Activated naive CD4-positive, alpha-beta T cell treated with anti-CD3 and anti-CD28 coated beads, Interleukin-2, amount 10 ng/mL, durations not matched to agents 7 days and 5 days (primary cell): ENCODE data around the gene DHFR.
"Not testable (repeated sequence)": the region's sequence is repeated elsewhere in the genome, so short reads cannot be mapped to it uniquely, and the experiment has no call there.

Experiments
- CTCF ChIA-PET: fragments of 350-600 bp; sonication (Branson Sonifier 250); formaldehyde crosslinking; loops from one replicate; lab custom pipeline; 2021; ENCODE audit warnings: antibody characterized with exemption; lab: Charles Lee
- DNase-seq: peaks from one replicate; pipeline ENCODE4 v3.0.0-alpha.2; 2020
- H3K27ac Mint-ChIP-seq: one replicate; pipeline ENCODE4 v1.8.0; 2021; ENCODE audit warnings: mild to moderate bottlenecking, moderate library complexity, mixed read lengths
- H3K27me3 Mint-ChIP-seq: one replicate; pipeline ENCODE4 v1.8.0; 2021; ENCODE audit warnings: mild to moderate bottlenecking, mixed read lengths
- H3K36me3 Mint-ChIP-seq: one replicate; pipeline ENCODE4 v1.8.0; 2021; ENCODE audit warnings: mixed read lengths
- H3K4me1 Mint-ChIP-seq: one replicate; pipeline ENCODE4 v1.8.0; 2021; ENCODE audit warnings: mixed read lengths
- H3K4me3 Mint-ChIP-seq: one replicate; pipeline ENCODE4 v1.8.0; 2021; ENCODE audit warnings: mild to moderate bottlenecking, moderate library complexity, mixed read lengths
- H3K9me3 Mint-ChIP-seq: one replicate; pipeline ENCODE4 v1.8.0; 2021; ENCODE audit warnings: mixed read lengths

The DHFR gene

GRCh38 chr5:80668016-80668969 is 13.5 kb upstream of the DHFR start:
- DNase-seq, result no peak
- Mint-ChIP-seq H3K27me3 (no peaks in the 10 kb centered on the region), H3K4me1 (peaks cover 4% of the 10 kb centered on the region), H3K9me3 (no peaks in the 10 kb centered on the region), H3K4me3 (no peak overlapping the region), H3K27ac (no peak overlapping the region), H3K36me3 (peaks cover 53% of the 10 kb centered on the region)
- CTCF ChIA-PET, result interaction anchor here (0.7 to 2.7 kb wide), 4 partner anchors 12 to 360 kb away, joined by 3 to 9 read pairs (median 3); partner anchors contain the start of gene DHFR

- H3K36me3 Mint-ChIP-seq, result peaks cover 55% of the 10 kb centered on the region
- CTCF ChIA-PET, result no interaction called here
- no peaks in the 10 kb centered on the region for H3K27me3 Mint-ChIP-seq
- peaks cover 4% of the 10 kb centered on the region for H3K4me1 Mint-ChIP-seq
- no peak overlapping the region for H3K4me3 Mint-ChIP-seq
- no peak overlapping the region for H3K27ac Mint-ChIP-seq
- no peaks in the 10 kb centered on the region for H3K9me3 Mint-ChIP-seq
- DNase-seq, result no peak
Observed at GRCh38 chr5:80667384-80667783, 12.6 kb upstream of the DHFR start.

GRCh38 chr5:80665057-80665456 is 10.3 kb upstream of the DHFR start:
- H3K9me3 Mint-ChIP-seq, result no peaks in the 10 kb centered on the region
- peaks cover 60% of the 10 kb centered on the region for H3K36me3 Mint-ChIP-seq
- H3K4me1 Mint-ChIP-seq, result peaks cover 7% of the 10 kb centered on the region
- no peak overlapping the region for H3K27ac Mint-ChIP-seq
- no peaks in the 10 kb centered on the region for H3K27me3 Mint-ChIP-seq
- no peak overlapping the region for H3K4me3 Mint-ChIP-seq
- CTCF ChIA-PET, result interaction anchor here (1.1 kb wide), 1 partner anchor 184 kb away, joined by 3 read pairs; no protein-coding TSS in a partner anchor
- DNase-seq, result no peak

- H3K36me3 Mint-ChIP-seq, result peaks cover 70% of the 10 kb centered on the region
- no peak overlapping the region for H3K4me3 Mint-ChIP-seq
- H3K27ac Mint-ChIP-seq, result no peak overlapping the region
- DNase-seq, result no peak
- H3K9me3 Mint-ChIP-seq, result no peaks in the 10 kb centered on the region
- H3K27me3 Mint-ChIP-seq, result no peaks in the 10 kb centered on the region
- peaks cover 11% of the 10 kb centered on the region for H3K4me1 Mint-ChIP-seq
- CTCF ChIA-PET, result no interaction called here
Observed at GRCh38 chr5:80662108-80662507, 7.3 kb upstream of the DHFR start.

- H3K36me3 Mint-ChIP-seq, result peaks cover 71% of the 10 kb centered on the region
- H3K4me1 Mint-ChIP-seq, result peaks cover 22% of the 10 kb centered on the region
- not testable (repeated sequence) for H3K27ac Mint-ChIP-seq, DNase-seq, H3K27me3 Mint-ChIP-seq, H3K4me3 Mint-ChIP-seq, H3K9me3 Mint-ChIP-seq
- CTCF ChIA-PET, result interaction anchor here (1.1 kb wide), 1 partner anchor 12 kb away, joined by 5 read pairs; no protein-coding TSS in a partner anchor
Observed at GRCh38 chr5:80660661-80661060, 5.9 kb upstream of the DHFR start.

GRCh38 chr5:80659106-80659505 is 4.3 kb upstream of the DHFR start:
- no peak for DNase-seq
- H3K4me3 Mint-ChIP-seq, result no peak overlapping the region
- peaks cover 29% of the 10 kb centered on the region for H3K4me1 Mint-ChIP-seq
- peaks cover 62% of the 10 kb centered on the region for H3K36me3 Mint-ChIP-seq
- CTCF ChIA-PET, result no interaction called here
- H3K27me3 Mint-ChIP-seq, result no peaks in the 10 kb centered on the region
- no peak overlapping the region for H3K27ac Mint-ChIP-seq
- no peaks in the 10 kb centered on the region for H3K9me3 Mint-ChIP-seq

GRCh38 chr5:80656425-80656824 is 1.6 kb upstream of the DHFR start:
- Mint-ChIP-seq H3K4me3 (peak overlapping the region; percentile 87), H3K4me1 (peaks cover 41% of the 10 kb centered on the region), H3K27ac (peak overlapping the region; percentile 97), H3K27me3 (no peaks in the 10 kb centered on the region), H3K9me3 (no peaks in the 10 kb centered on the region), H3K36me3 (peaks cover 50% of the 10 kb centered on the region)
- CTCF ChIA-PET, result interaction anchor here (1.7 to 2.6 kb wide), 2 partner anchors 13 to 16 kb away, joined by 8 to 9 read pairs; no protein-coding TSS in a partner anchor
- DNase-seq, result no peak

- Mint-ChIP-seq H3K36me3 (peaks cover 42% of the 10 kb centered on the region), H3K4me3 (peak overlapping the region; percentile 87), H3K9me3 (no peaks in the 10 kb centered on the region), H3K27me3 (no peaks in the 10 kb centered on the region), H3K27ac (peak overlapping the region; percentile 97), H3K4me1 (peaks cover 38% of the 10 kb centered on the region)
- DNase-seq, result no peak
- CTCF ChIA-PET, result interaction anchor here (2.6 kb wide), 1 partner anchor 14 kb away, joined by 9 read pairs; no protein-coding TSS in a partner anchor
Observed at GRCh38 chr5:80655231-80655774, 520 bp upstream of the DHFR start.

- peaks cover 31% of the 10 kb centered on the region for H3K36me3 Mint-ChIP-seq
- H3K27me3 Mint-ChIP-seq, result no peaks in the 10 kb centered on the region
- H3K4me1 Mint-ChIP-seq, result peaks cover 36% of the 10 kb centered on the region
- peak; percentile 55 for DNase-seq
- H3K4me3 Mint-ChIP-seq, result peak overlapping the region; percentile 87
- H3K9me3 Mint-ChIP-seq, result no peaks in the 10 kb centered on the region
- peak overlapping the region; percentile 97 for H3K27ac Mint-ChIP-seq
- CTCF ChIA-PET, result interaction anchor here (0.5 kb wide), 1 partner anchor 629 kb away, joined by 3 read pairs; no protein-coding TSS in a partner anchor
Observed at GRCh38 chr5:80654054-80654390, 761 bp downstream of the DHFR start.

GRCh38 chr5:80653502-80653901 is 1.3 kb downstream of the DHFR start:
- Mint-ChIP-seq H3K4me3 (peak overlapping the region; percentile 87), H3K27me3 (no peaks in the 10 kb centered on the region), H3K4me1 (peaks cover 36% of the 10 kb centered on the region), H3K36me3 (peaks cover 34% of the 10 kb centered on the region), H3K27ac (peak overlapping the region; percentile 97), H3K9me3 (no peaks in the 10 kb centered on the region)
- no peak for DNase-seq
- CTCF ChIA-PET, result interaction anchor here (0.5 to 0.7 kb wide), 2 partner anchors 16 to 630 kb away, joined by 3 read pairs; no protein-coding TSS in a partner anchor

- Mint-ChIP-seq H3K27ac (no peak overlapping the region), H3K36me3 (peaks cover 54% of the 10 kb centered on the region), H3K4me3 (no peak overlapping the region), H3K27me3 (no peaks in the 10 kb centered on the region), H3K4me1 (peaks cover 7% of the 10 kb centered on the region), H3K9me3 (no peaks in the 10 kb centered on the region)
- no peak for DNase-seq
- CTCF ChIA-PET, result no interaction called here
Observed at GRCh38 chr5:80646926-80647325, 7.9 kb downstream of the DHFR start.

- Mint-ChIP-seq H3K27me3 (no peaks in the 10 kb centered on the region), H3K27ac (no peak overlapping the region), H3K36me3 (peaks cover 71% of the 10 kb centered on the region), H3K4me3 (no peak overlapping the region), H3K4me1 (peaks cover 7% of the 10 kb centered on the region), H3K9me3 (no peaks in the 10 kb centered on the region)
- no peak for DNase-seq
- CTCF ChIA-PET, result no interaction called here
Observed at GRCh38 chr5:80644900-80645299, 9.9 kb downstream of the DHFR start.

- DNase-seq, result no peak
- Mint-ChIP-seq H3K36me3 (peaks cover 68% of the 10 kb centered on the region), H3K9me3 (no peaks in the 10 kb centered on the region), H3K4me1 (peaks cover 2% of the 10 kb centered on the region), H3K27ac (no peak overlapping the region), H3K4me3 (no peak overlapping the region), H3K27me3 (no peaks in the 10 kb centered on the region)
- CTCF ChIA-PET, result interaction anchor here (1.4 kb wide), 1 partner anchor 31 kb away, joined by 3 read pairs; no protein-coding TSS in a partner anchor
Observed at GRCh38 chr5:80641353-80641752, 13.4 kb downstream of the DHFR start.

GRCh38 chr5:80634193-80634592 is 20.6 kb downstream of the DHFR start:
- DNase-seq, result no peak
- no peak overlapping the region for H3K4me3 Mint-ChIP-seq
- H3K36me3 Mint-ChIP-seq, result peaks cover 60% of the 10 kb centered on the region
- H3K27ac Mint-ChIP-seq, result no peak overlapping the region
- no peaks in the 10 kb centered on the region for H3K9me3 Mint-ChIP-seq
- H3K27me3 Mint-ChIP-seq, result no peaks in the 10 kb centered on the region
- CTCF ChIA-PET, result no interaction called here
- peaks cover 4% of the 10 kb centered on the region for H3K4me1 Mint-ChIP-seq
